Lower leg skin (tissue), 3 donors: Measurements from ENCODE around the gene ANO9.

Experiments
- POLR2A ChIP-seq, 2 donors: fragments of 450-650 bp; IDR thresholded peaks; one replicate each; pipeline ENCODE4 v1.6.1; 2016 to 2017; ENCODE audit warnings: antibody characterized with exemption in 2 of 2, mild to moderate bottlenecking in 1 of 2, moderate library complexity in 1 of 2
- TF ChIP-seq, protein P1 (sequence below), 3 donors: fragments of 450-650 bp; IDR thresholded peaks; one replicate each; pipeline ENCODE4 v1.5.1; 2016; ENCODE audit warnings: antibody characterized with exemption in 3 of 3, mild to moderate bottlenecking in 3 of 3, moderate library complexity in 2 of 3

DNA sequence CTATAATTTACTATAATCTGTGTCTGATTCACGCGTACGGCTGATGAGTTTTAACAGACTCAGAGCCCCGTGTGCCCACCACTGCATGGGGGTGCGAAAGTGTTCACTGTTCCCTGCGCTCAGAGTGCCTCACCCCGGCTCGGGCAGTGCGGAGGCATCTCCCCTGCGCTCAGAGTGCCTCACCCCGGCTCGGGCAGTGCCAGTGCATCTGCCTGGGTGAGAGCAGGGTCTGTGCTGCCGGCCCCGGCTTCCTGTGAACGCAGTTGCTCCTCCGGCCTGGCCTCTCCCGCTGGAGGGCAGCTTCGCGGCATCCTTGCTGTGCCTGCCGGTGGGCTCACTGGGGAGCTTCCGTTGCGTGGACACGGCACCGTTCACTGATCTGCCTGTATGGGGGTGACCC is 22.5 kb upstream of the ANO9 start:
- TF ChIP-seq, protein P1, sequence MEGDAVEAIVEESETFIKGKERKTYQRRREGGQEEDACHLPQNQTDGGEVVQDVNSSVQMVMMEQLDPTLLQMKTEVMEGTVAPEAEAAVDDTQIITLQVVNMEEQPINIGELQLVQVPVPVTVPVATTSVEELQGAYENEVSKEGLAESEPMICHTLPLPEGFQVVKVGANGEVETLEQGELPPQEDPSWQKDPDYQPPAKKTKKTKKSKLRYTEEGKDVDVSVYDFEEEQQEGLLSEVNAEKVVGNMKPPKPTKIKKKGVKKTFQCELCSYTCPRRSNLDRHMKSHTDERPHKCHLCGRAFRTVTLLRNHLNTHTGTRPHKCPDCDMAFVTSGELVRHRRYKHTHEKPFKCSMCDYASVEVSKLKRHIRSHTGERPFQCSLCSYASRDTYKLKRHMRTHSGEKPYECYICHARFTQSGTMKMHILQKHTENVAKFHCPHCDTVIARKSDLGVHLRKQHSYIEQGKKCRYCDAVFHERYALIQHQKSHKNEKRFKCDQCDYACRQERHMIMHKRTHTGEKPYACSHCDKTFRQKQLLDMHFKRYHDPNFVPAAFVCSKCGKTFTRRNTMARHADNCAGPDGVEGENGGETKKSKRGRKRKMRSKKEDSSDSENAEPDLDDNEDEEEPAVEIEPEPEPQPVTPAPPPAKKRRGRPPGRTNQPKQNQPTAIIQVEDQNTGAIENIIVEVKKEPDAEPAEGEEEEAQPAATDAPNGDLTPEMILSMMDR (IDR thresholded peaks at IDR 0.05): no peak
- no peak for TF ChIP-seq POLR2A (IDR thresholded peaks at IDR 0.05)
